GM13976 (cell line): ENCODE measurements around the gene PRMT3.
"Not testable (repeated sequence)": the region's sequence is repeated elsewhere in the genome, so short reads cannot be mapped to it uniquely, and the experiment has no call there.

Source experiments
- DNase-seq: peaks from one replicate; pipeline ENCODE4 v3.0.0; 2012; ENCODE audit warnings: low spot score
- CTCF ChIP-seq: IDR thresholded peaks from 2 replicates; pipeline ENCODE4 v1.5.1; 2012; ENCODE audit warnings: borderline replicate concordance, mild to moderate bottlenecking; ENCODE audit not compliant: insufficient read depth; ENCODE audit errors: extremely low read depth, missing control alignments, control extremely low read depth
- in situ Hi-C: fragments of 300-500 bp; cut with MboI; formaldehyde crosslinking; loops from one replicate; pipeline ENCODE4 v1.12.0; 2022; ENCODE audit warnings: low sequenced_read_pairs, mixed read lengths, inconsistent platforms; ENCODE audit not compliant: unreplicated experiment

PRMT3 gene

GRCh38 chr11:20479513-20479912 lies 92.0 kb downstream of the PRMT3 start:
- TF ChIP-seq CTCF, result no peak
- in situ Hi-C loops, result no loop called here
- DNase-seq, result no peak

- no peak for DNase-seq
- in situ Hi-C loops, result no loop called here
- TF ChIP-seq CTCF, result no peak
Measured at GRCh38 chr11:20483931-20484330, 96.4 kb downstream of the PRMT3 start.

GRCh38 chr11:20484416-20484815 lies 96.9 kb downstream of the PRMT3 start:
- DNase-seq, in situ Hi-C loops: not testable (repeated sequence)

GRCh38 chr11:20488352-20488751 lies 100.8 kb downstream of the PRMT3 start:
- no peak for TF ChIP-seq CTCF
- DNase-seq, result no peak

GRCh38 chr11:20489948-20490347 lies 102.4 kb downstream of the PRMT3 start:
- in situ Hi-C loops, result no loop called here
- peak; percentile 17 for DNase-seq
- TF ChIP-seq CTCF, result no peak

More at GRCh38 chr11:20488352-20488751, 100.8 kb downstream of the PRMT3 start:
- in situ Hi-C loops, result no loop called here

GRCh38 chr11:20493340-20493739 lies 105.8 kb downstream of the PRMT3 start:
- no peak for DNase-seq
- in situ Hi-C loops, result no loop called here
- TF ChIP-seq CTCF, result no peak

- TF ChIP-seq CTCF, result no peak
- DNase-seq, result no peak
- in situ Hi-C loops, result no loop called here
Measured at GRCh38 chr11:20497124-20497792, 109.7 kb downstream of the PRMT3 start.
